GM19397 (cell line): ENCODE data around the gene RTCA.
"Not testable (repeated sequence)": the region's sequence is repeated elsewhere in the genome, so short reads cannot be mapped to it uniquely, and the experiment has no call there.

ENCODE experiments used
- ATAC-seq: cut with Tn5 transposase; IDR thresholded peaks from one replicate; pipeline ENCODE4 v1.9.1; 2021; ENCODE audit warnings: mild to moderate bottlenecking, moderate library complexity; ENCODE audit not compliant: unreplicated experiment

The RTCA gene

GRCh38 chr1:100306735-100307313 lies 40.8 kb downstream of the RTCA start:
- no peak for ATAC-seq

- no peak for ATAC-seq
Observed at GRCh38 chr1:100308777-100309176, 42.8 kb downstream of the RTCA start.

GRCh38 chr1:100309863-100310262 lies 43.8 kb downstream of the RTCA start:
- ATAC-seq = no peak

GRCh38 chr1:100313382-100313781 lies 47.4 kb downstream of the RTCA start:
- ATAC-seq = no peak

GRCh38 chr1:100316622-100317021 lies 50.6 kb downstream of the RTCA start:
- ATAC-seq = no peak

- no peak for ATAC-seq
Observed at GRCh38 chr1:100320311-100321099, 54.5 kb downstream of the RTCA start.

- no peak for ATAC-seq
Observed at GRCh38 chr1:100321100-100321493, 55.1 kb downstream of the RTCA start.

- no peak for ATAC-seq
Observed at GRCh38 chr1:100321506-100321905, 55.5 kb downstream of the RTCA start.

- no peak for ATAC-seq
Observed at GRCh38 chr1:100322436-100323211, 56.6 kb downstream of the RTCA start.

- no peak for ATAC-seq
Observed at GRCh38 chr1:100323419-100324106, 57.5 kb downstream of the RTCA start.

- ATAC-seq = no peak
Observed at GRCh38 chr1:100325415-100326324, 59.7 kb downstream of the RTCA start.

- not testable (repeated sequence) for ATAC-seq
Observed at GRCh38 chr1:100326325-100326670, 60.3 kb downstream of the RTCA start.

- no peak for ATAC-seq
Observed at GRCh38 chr1:100328133-100328532, 62.1 kb downstream of the RTCA start.

GRCh38 chr1:100331146-100331545 lies 65.1 kb downstream of the RTCA start:
- ATAC-seq = not testable (repeated sequence)

GRCh38 chr1:100332331-100332730 lies 66.3 kb downstream of the RTCA start:
- no peak for ATAC-seq

GRCh38 chr1:100335436-100335835 lies 69.4 kb downstream of the RTCA start:
- no peak for ATAC-seq

- not testable (repeated sequence) for ATAC-seq
Observed at GRCh38 chr1:100337878-100338277, 71.9 kb downstream of the RTCA start.

- not testable (repeated sequence) for ATAC-seq
Observed at GRCh38 chr1:100339735-100340134, 73.7 kb downstream of the RTCA start.

- no peak for ATAC-seq
Observed at GRCh38 chr1:100340494-100340893, 74.5 kb downstream of the RTCA start.

- ATAC-seq = no peak
Observed at GRCh38 chr1:100342348-100342747, 76.3 kb downstream of the RTCA start.
